Glutamatergic neuron (in vitro differentiated cells): Measurements from ENCODE around the gene TLR5. TPM values are rescaled to one million over a fixed set of nuclear protein-coding genes. Genes with fewer than 3 reads are reported as not detected.

ENCODE experiments used
- DNase-seq: peaks from one replicate; pipeline ENCODE4 v3.0.0; 2022
- H3K27ac Mint-ChIP-seq: one replicate; pipeline ENCODE4 v1.8.0; 2020; ENCODE audit warnings: mild to moderate bottlenecking, mixed read lengths, inconsistent platforms; ENCODE audit not compliant: unreplicated experiment
- H3K27me3 Mint-ChIP-seq: one replicate; pipeline ENCODE4 v1.8.0; 2020; ENCODE audit warnings: mild to moderate bottlenecking, moderate library complexity, mixed read lengths, inconsistent platforms; ENCODE audit not compliant: unreplicated experiment
- H3K36me3 Mint-ChIP-seq: one replicate; pipeline ENCODE4 v1.8.0; 2020; ENCODE audit warnings: mild to moderate bottlenecking, mixed read lengths, inconsistent platforms; ENCODE audit not compliant: unreplicated experiment
- H3K4me1 Mint-ChIP-seq: one replicate; pipeline ENCODE4 v1.8.0; 2020; ENCODE audit warnings: mild to moderate bottlenecking, low read depth, mixed read lengths, inconsistent platforms; ENCODE audit not compliant: unreplicated experiment
- H3K4me3 Mint-ChIP-seq: one replicate; pipeline ENCODE4 v1.8.0; 2020; ENCODE audit warnings: mild to moderate bottlenecking, mixed read lengths, inconsistent platforms; ENCODE audit not compliant: unreplicated experiment
- H3K9me3 Mint-ChIP-seq: one replicate; pipeline ENCODE4 v1.8.0; 2020; ENCODE audit warnings: mild to moderate bottlenecking, moderate library complexity, mixed read lengths, inconsistent platforms; ENCODE audit not compliant: unreplicated experiment
- CTCF ChIP-seq: fragments of 200-600 bp; sonication (generic); IDR thresholded peaks from one replicate; pipeline ENCODE4 v1.5.0; 2021; ENCODE audit not compliant: partially characterized antibody, unreplicated experiment
- total RNA-seq: library from RNA; stranded (reverse); fragmentation: NEBNext Ultra II Directional; extraction: Animal tissue kit (Norgen Biotek cat#: 25700); gene quantifications from one replicate; pipeline ENCODE4 v1.2.1, GENCODE V29; 2021; ENCODE audit not compliant: unreplicated experiment

Gene TLR5
- total RNA-seq, 1 donor from 2014 or later, result not detected

DNA sequence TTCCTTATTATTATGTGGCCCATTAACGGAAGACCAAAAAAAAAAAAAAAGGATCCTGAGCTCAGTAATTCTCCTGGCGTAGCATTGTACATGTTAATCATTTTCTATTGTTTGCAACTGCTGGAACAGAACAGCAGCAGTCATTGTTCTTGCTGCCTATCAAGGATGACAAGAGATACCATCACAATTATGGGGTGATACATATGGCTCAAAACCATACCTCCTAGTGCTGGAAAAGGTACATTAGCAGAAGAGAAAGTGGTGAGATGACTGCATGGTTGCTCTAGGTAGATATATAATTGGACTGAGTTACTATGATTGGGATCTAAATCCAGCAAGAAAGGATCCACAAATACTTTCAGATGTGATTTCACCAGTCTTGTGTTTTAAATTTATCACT, 13.3 kb upstream of the TLR5 start:
- TF ChIP-seq CTCF, result no peak
- H3K9me3 Mint-ChIP-seq, result peaks cover 3% of the 10 kb centered on the region
- H3K4me3 Mint-ChIP-seq, result no peak overlapping the region
- H3K27me3 Mint-ChIP-seq, result peaks cover 1% of the 10 kb centered on the region
- no peak overlapping the region for H3K27ac Mint-ChIP-seq
- H3K36me3 Mint-ChIP-seq, result peaks cover 5% of the 10 kb centered on the region
- DNase-seq, result no peak
- peaks cover 17% of the 10 kb centered on the region for H3K4me1 Mint-ChIP-seq

GRCh38 chr1:223155153-223155552, 12.1 kb upstream of the TLR5 start:
- Mint-ChIP-seq H3K4me1 (peaks cover 9% of the 10 kb centered on the region), H3K9me3 (peaks cover 3% of the 10 kb centered on the region), H3K4me3 (no peak overlapping the region), H3K27ac (no peak overlapping the region), H3K27me3 (peaks cover 1% of the 10 kb centered on the region), H3K36me3 (peaks cover 6% of the 10 kb centered on the region)
- no peak for DNase-seq
- no peak for TF ChIP-seq CTCF

GRCh38 chr1:223153177-223154119, 10.4 kb upstream of the TLR5 start:
- Mint-ChIP-seq H3K9me3 (peaks cover 2% of the 10 kb centered on the region), H3K4me1 (no peaks in the 10 kb centered on the region), H3K27me3 (no peaks in the 10 kb centered on the region), H3K27ac (no peak overlapping the region), H3K36me3 (peaks cover 6% of the 10 kb centered on the region), H3K4me3 (no peak overlapping the region)
- no peak for DNase-seq
- TF ChIP-seq CTCF, result no peak

DNA sequence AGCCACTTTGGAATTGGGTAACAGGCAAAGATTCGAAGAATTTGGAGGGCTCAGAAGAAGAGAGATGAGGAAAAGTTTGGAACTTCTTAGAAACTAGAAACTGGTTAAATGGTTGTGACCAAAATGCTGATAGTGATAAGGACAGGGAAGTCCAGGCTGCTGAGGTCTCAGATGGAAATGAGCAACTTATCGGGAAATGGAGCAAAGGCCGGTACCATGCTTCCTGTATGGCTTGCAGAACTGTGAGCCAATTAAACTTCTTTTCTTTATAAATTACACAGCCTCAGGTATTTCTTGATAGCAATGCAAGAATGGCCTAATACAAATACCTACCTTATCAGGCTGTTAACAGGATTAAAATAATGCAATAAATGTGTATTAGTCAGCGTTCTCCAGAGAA, 9.4 kb upstream of the TLR5 start:
- H3K4me3 Mint-ChIP-seq, result no peak overlapping the region

More for the DNA sequence above, 9.4 kb upstream of the TLR5 start:
- TF ChIP-seq CTCF, result no peak
- no peak overlapping the region for H3K27ac Mint-ChIP-seq
- DNase-seq, result no peak
- peaks cover 2% of the 10 kb centered on the region for H3K9me3 Mint-ChIP-seq
- peaks cover 2% of the 10 kb centered on the region for H3K27me3 Mint-ChIP-seq
- peaks cover 6% of the 10 kb centered on the region for H3K36me3 Mint-ChIP-seq
- H3K4me1 Mint-ChIP-seq, result no peaks in the 10 kb centered on the region
